Measurements from ENCODE around the gene CHMP5.
"Not testable (repeated sequence)": the region's sequence is repeated elsewhere in the genome, so short reads cannot be mapped to it uniquely, and the experiment has no call there.

CHMP5 gene

GRCh38 chr9:33277484-33277883 lies 12.6 kb downstream of the CHMP5 start:
- no peak for DNase-seq (ENCODE audit: low spot score)

- no peak for DNase-seq (ENCODE audit: low spot score)
Observed at GRCh38 chr9:33285502-33285901, 20.7 kb downstream of the CHMP5 start.

- peak; percentile 66 for DNase-seq (ENCODE audit: low spot score)
Observed at GRCh38 chr9:33287087-33287490, 22.2 kb downstream of the CHMP5 start.

GRCh38 chr9:33288235-33288634 lies 23.4 kb downstream of the CHMP5 start:
- no peak for DNase-seq (ENCODE audit: low spot score)

GRCh38 chr9:33288828-33289483 lies 24.1 kb downstream of the CHMP5 start:
- DNase-seq (ENCODE audit: low spot score), result no peak

GRCh38 chr9:33289496-33289895 lies 24.6 kb downstream of the CHMP5 start:
- no peak for DNase-seq (ENCODE audit: low spot score)

GRCh38 chr9:33289936-33290246 lies 25.0 kb downstream of the CHMP5 start:
- no peak for DNase-seq (ENCODE audit: low spot score)

GRCh38 chr9:33290247-33291030 lies 25.6 kb downstream of the CHMP5 start, which contains the start of gene NFX1:
TSS of gene NFX1 (plus strand) at chr9:33290516. CDS start at chr9:33290573, 57 bp downstream.
- DNase-seq (ENCODE audit: low spot score), result peak; percentile 95

GRCh38 chr9:33291031-33291397 lies 26.2 kb downstream of the CHMP5 start:
- DNase-seq (ENCODE audit: low spot score), result no peak

GRCh38 chr9:33291901-33292300 lies 27.1 kb downstream of the CHMP5 start:
- no peak for DNase-seq (ENCODE audit: low spot score)

- no peak for DNase-seq (ENCODE audit: low spot score)
Observed at GRCh38 chr9:33293782-33294181, 28.9 kb downstream of the CHMP5 start.

- DNase-seq (ENCODE audit: low spot score), result no peak
Observed at GRCh38 chr9:33294670-33295432, 30.0 kb downstream of the CHMP5 start.

- no peak for DNase-seq (ENCODE audit: low spot score)
Observed at GRCh38 chr9:33295571-33295970, 30.7 kb downstream of the CHMP5 start.

GRCh38 chr9:33297432-33297831 lies 32.6 kb downstream of the CHMP5 start:
- no peak for DNase-seq (ENCODE audit: low spot score)

- DNase-seq (ENCODE audit: low spot score), result no peak
Observed at GRCh38 chr9:33300546-33300945, 35.7 kb downstream of the CHMP5 start.

GRCh38 chr9:33304362-33304761 lies 39.5 kb downstream of the CHMP5 start:
- no peak for DNase-seq (ENCODE audit: low spot score)

- no peak for DNase-seq (ENCODE audit: low spot score)
Observed at GRCh38 chr9:33306037-33306436, 41.2 kb downstream of the CHMP5 start.

GRCh38 chr9:33307067-33307466 lies 42.2 kb downstream of the CHMP5 start:
- no peak for DNase-seq (ENCODE audit: low spot score)

- DNase-seq (ENCODE audit: low spot score), result no peak
Observed at GRCh38 chr9:33309903-33310302, 45.1 kb downstream of the CHMP5 start.

- no peak for DNase-seq (ENCODE audit: low spot score)
Observed at GRCh38 chr9:33310748-33311147, 45.9 kb downstream of the CHMP5 start.

- no peak for DNase-seq (ENCODE audit: low spot score)
Observed at GRCh38 chr9:33311953-33312352, 47.1 kb downstream of the CHMP5 start.

- DNase-seq (ENCODE audit: low spot score), result no peak
Observed at GRCh38 chr9:33315371-33315770, 50.5 kb downstream of the CHMP5 start.

- DNase-seq (ENCODE audit: low spot score), result not testable (repeated sequence)
Observed at GRCh38 chr9:33317136-33317535, 52.3 kb downstream of the CHMP5 start.

All from AG08396 (cell line).